Measurements from ENCODE around the gene SCAP. TPM values are rescaled to one million over a fixed set of nuclear protein-coding genes. Genes with fewer than 3 reads are reported as not detected.

Gene SCAP
- 73.8 and 94.8 TPM in 2 replicates for total RNA-seq
- polyA plus RNA-seq: 83.2 and 89.3 TPM in 2 replicates

GRCh38 chr3:47475570-47476329, at the start of gene SCAP:
Gene SCAP, minus strand, starts transcription at chr3:47475941. Its CDS starts 32,948 bp downstream, at chr3:47442993.
- Histone ChIP-seq H3K27ac (peak within 1 kb of the TSS; percentile 91), H3K9me2 (replicated peaks; ENCODE audit: insufficient read depth) (no peaks in the 10 kb centered on the region), H3K79me2 (peaks cover 51% of the 10 kb centered on the region), H3K36me3 (replicated peaks; ENCODE audit: insufficient read depth, low read depth) (no peaks in the 10 kb centered on the region), H2AFZ (peak within 1 kb of the TSS; percentile 98), H3K4me3 (peak within 1 kb of the TSS; percentile 99), H3K4me2 (peak within 1 kb of the TSS; percentile 94), H3K4me1 (ENCODE audit: insufficient read depth) (peaks cover 25% of the 10 kb centered on the region), H3K27me3 (no peaks in the 10 kb centered on the region), H4K20me1 (ENCODE audit: insufficient read depth, poor library complexity, severe bottlenecking) (peaks cover 21% of the 10 kb centered on the region), H3K9me3 (ENCODE audit: low read depth) (no peaks in the 10 kb centered on the region)
- TF ChIP-seq EZH2 (IDR thresholded peaks at IDR 0.05; ENCODE audit: borderline replicate concordance) (no peak), EZH2phosphoT487 (IDR thresholded peaks at IDR 0.05; ENCODE audit: low read depth, severe bottlenecking, unreplicated experiment) (no peak)
- TF ChIP-seq, protein P1, sequence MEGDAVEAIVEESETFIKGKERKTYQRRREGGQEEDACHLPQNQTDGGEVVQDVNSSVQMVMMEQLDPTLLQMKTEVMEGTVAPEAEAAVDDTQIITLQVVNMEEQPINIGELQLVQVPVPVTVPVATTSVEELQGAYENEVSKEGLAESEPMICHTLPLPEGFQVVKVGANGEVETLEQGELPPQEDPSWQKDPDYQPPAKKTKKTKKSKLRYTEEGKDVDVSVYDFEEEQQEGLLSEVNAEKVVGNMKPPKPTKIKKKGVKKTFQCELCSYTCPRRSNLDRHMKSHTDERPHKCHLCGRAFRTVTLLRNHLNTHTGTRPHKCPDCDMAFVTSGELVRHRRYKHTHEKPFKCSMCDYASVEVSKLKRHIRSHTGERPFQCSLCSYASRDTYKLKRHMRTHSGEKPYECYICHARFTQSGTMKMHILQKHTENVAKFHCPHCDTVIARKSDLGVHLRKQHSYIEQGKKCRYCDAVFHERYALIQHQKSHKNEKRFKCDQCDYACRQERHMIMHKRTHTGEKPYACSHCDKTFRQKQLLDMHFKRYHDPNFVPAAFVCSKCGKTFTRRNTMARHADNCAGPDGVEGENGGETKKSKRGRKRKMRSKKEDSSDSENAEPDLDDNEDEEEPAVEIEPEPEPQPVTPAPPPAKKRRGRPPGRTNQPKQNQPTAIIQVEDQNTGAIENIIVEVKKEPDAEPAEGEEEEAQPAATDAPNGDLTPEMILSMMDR (IDR thresholded peaks at IDR 0.05; ENCODE audit: poor library complexity): peak; percentile 93
- DNase-seq (ENCODE audit: low spot score): peak; percentile 94
- 13% methylated on average over 29 of the region's 88 CpGs for WGBS (ENCODE audit: low lambda C conversion rate, missing lambda C conversion rate)

- Histone ChIP-seq H3K4me3 (no peak overlapping the region), H3K4me2 (no peak overlapping the region), H2AFZ (no peak overlapping the region), H4K20me1 (ENCODE audit: insufficient read depth, poor library complexity, severe bottlenecking) (no peaks in the 10 kb centered on the region), H3K9me3 (ENCODE audit: low read depth) (no peaks in the 10 kb centered on the region), H3K36me3 (replicated peaks; ENCODE audit: insufficient read depth, low read depth) (no peaks in the 10 kb centered on the region), H3K79me2 (no peaks in the 10 kb centered on the region), H3K27me3 (no peaks in the 10 kb centered on the region), H3K27ac (no peak overlapping the region), H3K9me2 (replicated peaks; ENCODE audit: insufficient read depth) (no peaks in the 10 kb centered on the region), H3K4me1 (ENCODE audit: insufficient read depth) (no peaks in the 10 kb centered on the region)
- DNase-seq (ENCODE audit: low spot score): no peak
- TF ChIP-seq EZH2phosphoT487 (IDR thresholded peaks at IDR 0.05; ENCODE audit: low read depth, severe bottlenecking, unreplicated experiment): no peak
- TF ChIP-seq, protein P1 (IDR thresholded peaks at IDR 0.05; ENCODE audit: poor library complexity): no peak
- no peak for TF ChIP-seq EZH2 (IDR thresholded peaks at IDR 0.05; ENCODE audit: borderline replicate concordance)
- 77% methylated on average over 4 of the region's 4 CpGs for WGBS (ENCODE audit: low lambda C conversion rate, missing lambda C conversion rate)
Observed at GRCh38 chr3:47523310-47524073, 47.8 kb upstream of the SCAP start.

DNA sequence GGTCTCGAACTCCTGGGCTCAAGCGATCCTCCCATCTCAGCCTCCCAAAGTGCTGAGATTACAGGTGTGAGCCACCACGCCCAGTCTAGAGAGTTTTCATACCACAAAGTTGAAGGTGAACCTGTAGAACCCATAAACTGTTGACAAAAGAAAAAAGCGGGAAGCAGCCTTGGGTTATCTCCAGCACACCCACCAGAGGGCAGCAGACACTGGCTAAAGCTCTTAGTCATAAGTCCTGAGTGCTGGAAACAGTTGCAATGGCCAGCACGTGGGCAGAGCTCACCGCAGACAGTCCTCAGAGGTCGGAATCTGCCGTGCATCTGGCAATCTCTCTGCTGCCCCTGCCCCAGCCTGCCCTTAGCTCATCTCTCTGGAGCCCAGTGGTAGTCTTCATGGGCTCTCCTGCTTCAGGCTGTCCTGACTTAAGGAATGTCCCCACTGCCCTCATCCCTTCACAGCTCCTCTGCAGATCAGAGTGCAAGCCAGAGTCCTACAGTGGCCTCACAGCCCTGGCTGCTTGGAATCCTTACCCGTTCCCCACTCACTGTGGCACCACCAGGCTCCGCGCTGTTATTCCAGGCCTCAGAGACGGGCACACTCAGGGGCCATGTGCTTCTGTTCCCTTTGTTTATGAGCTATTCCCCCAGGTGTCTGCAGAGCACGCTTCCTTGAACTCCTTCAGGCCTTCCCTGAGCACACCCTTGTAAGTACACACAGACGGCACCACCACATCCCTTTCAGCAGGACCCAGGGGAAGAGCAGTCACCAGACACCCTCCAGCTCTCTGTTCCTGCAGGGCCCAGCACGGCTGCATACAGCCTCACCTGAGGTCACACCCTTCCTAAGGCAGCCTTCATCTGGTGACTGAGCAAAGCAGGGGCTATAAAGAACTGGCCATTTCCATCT, 46.6 kb upstream of the SCAP start:
- Histone ChIP-seq H3K79me2 (no peaks in the 10 kb centered on the region), H3K27ac (no peak overlapping the region), H2AFZ (no peak overlapping the region), H3K4me2 (peak overlapping the region; percentile 40), H3K9me2 (replicated peaks; ENCODE audit: insufficient read depth) (no peaks in the 10 kb centered on the region), H4K20me1 (ENCODE audit: insufficient read depth, poor library complexity, severe bottlenecking) (no peaks in the 10 kb centered on the region), H3K9me3 (ENCODE audit: low read depth) (no peaks in the 10 kb centered on the region), H3K4me3 (no peak overlapping the region), H3K27me3 (no peaks in the 10 kb centered on the region), H3K4me1 (ENCODE audit: insufficient read depth) (no peaks in the 10 kb centered on the region), H3K36me3 (replicated peaks; ENCODE audit: insufficient read depth, low read depth) (no peaks in the 10 kb centered on the region)
- DNase-seq (ENCODE audit: low spot score): peak; percentile 93
- WGBS (ENCODE audit: low lambda C conversion rate, missing lambda C conversion rate): 38% methylated on average over 15 of the region's 15 CpGs
- no peak for TF ChIP-seq EZH2phosphoT487 (IDR thresholded peaks at IDR 0.05; ENCODE audit: low read depth, severe bottlenecking, unreplicated experiment)
- TF ChIP-seq EZH2 (IDR thresholded peaks at IDR 0.05; ENCODE audit: borderline replicate concordance): no peak
- TF ChIP-seq, protein P1 (IDR thresholded peaks at IDR 0.05; ENCODE audit: poor library complexity): peak; percentile 99

Data from hepatocyte (in vitro differentiated cells).